Trophoblast cell (in vitro differentiated cells and primary cell): ENCODE measurements around the gene RRH.

Experiments
- DNase-seq, 2 donors: peaks; one replicate each; pipeline ENCODE4 v3.0.0-alpha.2; 2016
- H2AFZ ChIP-seq: 2 replicates; pipeline ENCODE4 v1.6.1; 2013; ENCODE audit warnings: low read length, moderate library complexity, mild to moderate bottlenecking; ENCODE audit not compliant: insufficient read depth, poor library complexity
- H2AK5ac ChIP-seq: 2 replicates; pipeline ENCODE4 v1.6.1; 2013; ENCODE audit warnings: mild to moderate bottlenecking, low read length
- H2BK120ac ChIP-seq: 2 replicates; pipeline ENCODE4 v1.6.1; 2013; ENCODE audit warnings: low read length, mild to moderate bottlenecking, moderate library complexity; ENCODE audit not compliant: insufficient read depth, poor library complexity
- H2BK12ac ChIP-seq: 2 replicates; pipeline ENCODE4 v1.6.1; 2013; ENCODE audit warnings: mild to moderate bottlenecking, low read length, moderate library complexity
- H2BK5ac ChIP-seq: 2 replicates; pipeline ENCODE4 v1.6.1; 2013; ENCODE audit warnings: low read length, low read depth, moderate library complexity, mild to moderate bottlenecking; ENCODE audit not compliant: poor library complexity
- H3K14ac ChIP-seq: 2 replicates; pipeline ENCODE4 v1.6.1; 2013; ENCODE audit warnings: mild to moderate bottlenecking, low read length
- H3K18ac ChIP-seq: 2 replicates; pipeline ENCODE4 v1.6.1; 2013; ENCODE audit warnings: mild to moderate bottlenecking, low read length
- H3K23ac ChIP-seq: 2 replicates; pipeline ENCODE4 v1.6.1; 2013; ENCODE audit warnings: low read length
- H3K27ac ChIP-seq: 2 replicates; pipeline ENCODE4 v1.5.1; 2013; ENCODE audit warnings: low read depth, mild to moderate bottlenecking, inconsistent platforms, low read length, moderate library complexity
- H3K27me3 ChIP-seq: 2 replicates; pipeline ENCODE4 v1.6.1; 2013; ENCODE audit warnings: inconsistent platforms, mild to moderate bottlenecking, low read length, moderate library complexity; ENCODE audit not compliant: insufficient read depth
- H3K36me3 ChIP-seq, 2 experiments: 1 replicate in 1 of 2; 2 replicates in 1 of 2; pipeline ENCODE4 v1.6.1; 2013; ENCODE audit warnings: low read length in 2 of 2, mild to moderate bottlenecking in 2 of 2, moderate library complexity in 1 of 2; ENCODE audit not compliant: insufficient read depth in 2 of 2, control insufficient read depth in 1 of 2
- H3K4ac ChIP-seq: 2 replicates; pipeline ENCODE4 v1.6.1; 2013; ENCODE audit warnings: low read depth, mild to moderate bottlenecking, low read length, moderate library complexity
- H3K4me1 ChIP-seq, 2 experiments: 1 replicate in 1 of 2; 2 replicates in 1 of 2; pipeline ENCODE4 v1.6.1; 2013; ENCODE audit warnings: low read length in 2 of 2, mild to moderate bottlenecking in 2 of 2, moderate library complexity in 1 of 2; ENCODE audit not compliant: insufficient read depth in 2 of 2, control insufficient read depth in 1 of 2
- H3K4me2 ChIP-seq: 2 replicates; pipeline ENCODE4 v1.6.1; 2013; ENCODE audit warnings: inconsistent platforms, mild to moderate bottlenecking, low read length, moderate library complexity
- H3K4me3 ChIP-seq: 2 replicates; pipeline ENCODE4 v1.5.1; 2013; ENCODE audit warnings: mild to moderate bottlenecking, low read depth, low read length, inconsistent platforms
- H3K79me1 ChIP-seq: one replicate; pipeline ENCODE4 v1.6.1; 2013; ENCODE audit warnings: low read length
- H3K79me2 ChIP-seq: 2 replicates; pipeline ENCODE4 v1.6.1; 2013; ENCODE audit warnings: low read length, mild to moderate bottlenecking; ENCODE audit not compliant: control insufficient read depth, insufficient read depth, poor library complexity
- H3K9ac ChIP-seq: 2 replicates; pipeline ENCODE4 v1.6.1; 2013; ENCODE audit warnings: mild to moderate bottlenecking, low read length
- H3K9me3 ChIP-seq: 2 replicates; pipeline ENCODE4 v1.6.1; 2013; ENCODE audit warnings: low read depth, mild to moderate bottlenecking, control low read depth, inconsistent platforms, low read length; ENCODE audit not compliant: insufficient read depth
- H4K12ac ChIP-seq: 2 replicates; pipeline ENCODE4 v1.6.1; 2013; ENCODE audit warnings: low read depth, mild to moderate bottlenecking, low read length, moderate library complexity
- H4K8ac ChIP-seq: 2 replicates; pipeline ENCODE4 v1.6.1; 2013; ENCODE audit warnings: low read depth, mild to moderate bottlenecking, low read length, moderate library complexity
- H4K91ac ChIP-seq: one replicate; pipeline ENCODE4 v1.6.1; 2013; ENCODE audit warnings: low read depth, mild to moderate bottlenecking, low read length, moderate library complexity
- WGBS: extraction: QIAGEN DNeasy Blood & Tissue Kit; methylation state at CpG from one replicate; pipeline ENCODE4 v1.1.7; 2013; ENCODE audit warnings: missing lambda C conversion rate; ENCODE audit not compliant: insufficient read length, insufficient coverage; ENCODE audit errors: extremely low coverage; 5-methylcytosine and 5-hydroxymethylcytosine counted together

Gene RRH

DNA sequence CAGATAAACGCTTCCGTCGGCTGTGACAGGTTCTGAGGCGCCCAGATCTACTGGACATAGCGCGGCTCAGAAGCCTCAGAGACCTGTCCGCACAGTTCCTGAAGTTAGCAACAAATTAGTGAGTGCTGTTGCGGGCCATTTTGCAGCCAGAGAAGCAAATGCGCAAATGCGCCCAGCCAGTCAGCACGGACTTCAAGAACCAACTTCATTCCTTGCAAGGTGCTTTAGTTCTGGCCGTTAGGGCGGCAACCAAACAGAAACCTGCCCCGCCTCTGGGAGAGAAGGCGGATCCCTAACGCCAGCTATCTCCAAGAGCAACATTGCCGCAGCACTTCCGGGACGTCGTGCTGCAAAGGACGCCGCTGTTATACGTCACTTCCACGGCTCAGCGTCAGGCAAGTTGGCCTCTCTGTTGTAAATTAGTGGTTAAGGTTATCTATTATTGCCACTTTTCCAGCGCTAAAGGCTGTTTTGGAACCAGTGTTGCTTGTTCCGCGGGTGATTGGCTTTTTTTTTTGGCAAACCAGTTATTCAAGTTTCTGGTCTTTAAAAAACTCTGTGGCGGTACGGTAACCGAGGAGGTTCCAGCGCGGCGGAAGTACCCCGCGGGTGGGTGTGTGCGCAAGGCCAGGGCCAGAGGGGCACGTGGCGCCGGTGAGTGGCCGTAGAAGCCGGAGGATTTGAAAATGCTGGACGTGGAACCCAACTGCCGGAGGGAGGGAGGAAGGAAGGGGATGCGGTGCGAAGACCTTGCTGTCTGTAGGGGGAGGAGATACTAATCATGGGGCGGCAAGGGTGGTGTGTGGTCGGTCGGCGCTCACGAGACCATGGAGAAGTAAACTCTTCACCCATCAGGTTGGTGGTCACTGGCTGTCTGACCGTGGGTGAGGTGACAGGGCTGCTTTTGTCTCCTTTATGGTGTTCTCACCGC lies 12.4 kb upstream of the RRH start, which contains the start of gene GAR1:
Gene GAR1, plus strand, starts transcription at position 612 of the 931 bp plus-strand sequence. CDS start 403 bp downstream, outside the sequence.
- peak within 1 kb of the TSS; percentile 74 for H2BK120ac ChIP-seq
- H3K9ac ChIP-seq = peak within 1 kb of the TSS; percentile 73
- peaks cover 5% of the 10 kb centered on the region for H3K79me1 ChIP-seq
- H2AFZ ChIP-seq = peak within 1 kb of the TSS; percentile 95
- H3K18ac ChIP-seq = peak within 1 kb of the TSS; percentile 71
- H4K8ac ChIP-seq = peak within 1 kb of the TSS; percentile 88
- peak within 1 kb of the TSS; percentile 76 for H3K4ac ChIP-seq
- no peak within 1 kb of the TSS for H2BK12ac ChIP-seq
- H3K4me2 ChIP-seq = peak within 1 kb of the TSS; percentile 96
- peak within 1 kb of the TSS; percentile 78 for H4K91ac ChIP-seq
- peak within 1 kb of the TSS; percentile 81 for H3K14ac ChIP-seq
- DNase-seq = peak; percentile 92 to 94
- H2AK5ac ChIP-seq = peak within 1 kb of the TSS; percentile 21
- peak within 1 kb of the TSS; percentile 80 for H3K27ac ChIP-seq
- no peaks in the 10 kb centered on the region for H3K27me3 ChIP-seq
- no peak within 1 kb of the TSS for H3K23ac ChIP-seq
- H3K36me3 ChIP-seq = peaks cover 3% of the 10 kb centered on the region in 2 experiments
- peaks cover 5% of the 10 kb centered on the region for H3K79me2 ChIP-seq
- H4K12ac ChIP-seq = peak within 1 kb of the TSS; percentile 75
- peak within 1 kb of the TSS; percentile 91 for H3K4me3 ChIP-seq
- no CpG with 5 or more reads among the region's 53 CpGs for WGBS
- H3K4me1 ChIP-seq = no peaks in the 10 kb centered on the region
- no peaks in the 10 kb centered on the region for H3K9me3 ChIP-seq
- H2BK5ac ChIP-seq = peak within 1 kb of the TSS; percentile 71

DNA sequence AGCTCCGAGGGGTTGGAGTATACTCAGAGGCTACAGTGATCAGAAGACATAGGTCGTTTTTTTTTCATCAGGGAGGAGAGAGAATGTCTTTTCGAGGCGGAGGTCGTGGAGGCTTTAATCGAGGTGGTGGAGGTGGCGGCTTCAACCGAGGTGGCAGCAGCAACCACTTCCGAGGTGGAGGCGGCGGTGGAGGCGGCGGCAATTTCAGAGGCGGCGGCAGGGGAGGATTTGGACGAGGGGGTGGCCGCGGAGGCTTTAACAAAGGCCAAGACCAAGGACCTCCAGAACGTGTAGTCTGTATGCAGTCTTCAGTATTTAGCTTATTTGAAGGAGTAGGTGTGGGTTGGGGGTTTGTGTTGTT lies 11.7 kb upstream of the RRH start:
- Histone ChIP-seq H2BK120ac (peak overlapping the region; percentile 74), H3K4me1 (no peaks in the 10 kb centered on the region), H3K79me2 (peaks cover 5% of the 10 kb centered on the region), H3K27ac (peak overlapping the region; percentile 80), H3K14ac (peak overlapping the region; percentile 81), H3K36me3 (peaks cover 3 to 7% of the 10 kb centered on the region in 2 experiments), H2BK12ac (no peak overlapping the region), H3K4me3 (peak overlapping the region; percentile 91), H2AK5ac (peak overlapping the region; percentile 21), H2AFZ (peak overlapping the region; percentile 84), H3K4ac (peak overlapping the region; percentile 76), H3K23ac (no peak overlapping the region), H3K79me1 (peaks cover 5% of the 10 kb centered on the region), H3K27me3 (no peaks in the 10 kb centered on the region), H2BK5ac (peak overlapping the region; percentile 71), H3K9ac (peak overlapping the region; percentile 73), H3K4me2 (peak overlapping the region; percentile 96), H3K18ac (peak overlapping the region; percentile 71), H4K12ac (peak overlapping the region; percentile 75), H3K9me3 (no peaks in the 10 kb centered on the region), H4K8ac (peak overlapping the region; percentile 88), H4K91ac (peak overlapping the region; percentile 78)
- WGBS = no CpG with 5 or more reads among the region's 19 CpGs
- peak in 1 of 2 donors; percentile 27 for DNase-seq

DNA sequence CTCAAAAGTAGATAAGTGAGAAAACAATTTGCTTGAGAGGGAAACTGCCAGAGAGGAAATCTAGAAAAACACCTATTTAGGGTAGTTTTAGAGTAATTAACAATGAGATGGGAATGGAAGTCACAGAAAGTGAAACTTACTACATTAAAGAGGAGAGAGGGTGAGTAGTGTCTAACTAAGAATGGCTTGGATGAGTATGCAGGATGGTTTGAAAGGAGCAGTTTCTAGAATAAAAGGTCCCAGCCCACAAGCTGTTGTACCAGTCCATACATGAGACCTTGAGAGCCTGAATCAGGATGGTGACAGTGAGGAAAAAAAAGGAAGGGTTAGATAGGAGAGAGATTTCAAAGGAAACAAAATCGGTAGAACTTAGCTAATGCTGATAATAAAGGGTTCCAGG lies 10.9 kb upstream of the RRH start:
- Histone ChIP-seq H2BK12ac (no peak overlapping the region), H3K9me3 (no peaks in the 10 kb centered on the region), H2AK5ac (no peak overlapping the region), H3K4me2 (peak overlapping the region; percentile 96), H3K4me1 (no peaks in the 10 kb centered on the region), H3K9ac (no peak overlapping the region), H4K8ac (no peak overlapping the region), H2AFZ (no peak overlapping the region), H3K14ac (no peak overlapping the region), H3K23ac (no peak overlapping the region), H3K36me3 (peaks cover 3 to 7% of the 10 kb centered on the region in 2 experiments), H3K4ac (no peak overlapping the region), H2BK120ac (no peak overlapping the region), H4K91ac (no peak overlapping the region), H2BK5ac (no peak overlapping the region), H3K27me3 (no peaks in the 10 kb centered on the region), H3K27ac (no peak overlapping the region), H3K79me1 (peaks cover 5% of the 10 kb centered on the region), H3K4me3 (no peak overlapping the region), H4K12ac (no peak overlapping the region), H3K18ac (no peak overlapping the region), H3K79me2 (peaks cover 5% of the 10 kb centered on the region)
- WGBS = no CpG with 5 or more reads among the region's 1 CpG
- no peak for DNase-seq

DNA sequence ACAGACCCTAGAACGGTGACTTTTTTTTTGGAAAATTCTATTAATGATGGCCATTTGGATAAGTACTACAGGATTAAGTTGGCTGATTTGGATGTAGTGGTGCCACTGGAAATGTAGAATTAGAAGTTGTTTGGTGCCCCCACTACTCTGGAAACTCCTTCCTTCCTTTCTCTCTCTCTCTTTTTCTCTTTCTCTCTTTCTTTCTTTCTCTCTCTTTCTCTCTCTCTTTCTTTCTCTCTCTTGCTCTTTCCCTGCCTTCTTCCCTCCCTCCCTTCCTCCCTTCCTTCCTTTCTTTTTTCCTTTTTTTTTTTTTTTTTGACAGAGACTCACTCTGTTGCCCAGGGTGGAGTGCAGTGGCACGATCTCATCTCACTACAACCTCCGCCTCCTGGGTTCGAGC lies 9.5 kb upstream of the RRH start:
- no peak overlapping the region for H3K27ac ChIP-seq
- no peak overlapping the region for H2BK12ac ChIP-seq
- H3K36me3 ChIP-seq = peaks cover 7 to 12% of the 10 kb centered on the region in 2 experiments
- H3K14ac ChIP-seq = no peak overlapping the region
- no peak overlapping the region for H3K23ac ChIP-seq
- DNase-seq = no peak
- H4K12ac ChIP-seq = no peak overlapping the region
- H3K4me1 ChIP-seq = no peaks in the 10 kb centered on the region
- H3K79me1 ChIP-seq = peaks cover 5% of the 10 kb centered on the region
- no peaks in the 10 kb centered on the region for H3K9me3 ChIP-seq
- no peak overlapping the region for H3K18ac ChIP-seq
- H3K9ac ChIP-seq = no peak overlapping the region
- H2BK5ac ChIP-seq = no peak overlapping the region
- peaks cover 5% of the 10 kb centered on the region for H3K79me2 ChIP-seq
- H2AFZ ChIP-seq = no peak overlapping the region
- H3K4me2 ChIP-seq = no peak overlapping the region
- H3K4ac ChIP-seq = no peak overlapping the region
- H3K27me3 ChIP-seq = no peaks in the 10 kb centered on the region
- WGBS = no CpG with 5 or more reads among the region's 4 CpGs
- H2BK120ac ChIP-seq = no peak overlapping the region
- no peak overlapping the region for H3K4me3 ChIP-seq
- H4K8ac ChIP-seq = no peak overlapping the region
- H4K91ac ChIP-seq = no peak overlapping the region
- H2AK5ac ChIP-seq = no peak overlapping the region
